Activated CD4-positive, alpha-beta memory T cell treated with anti-CD3 and anti-CD28 coated beads, Interleukin-2, amount 10 ng/mL, durations not matched to agents 7 days and 5 days (primary cell): Measurements from ENCODE around the gene OXTR. TPM values are rescaled to one million over a fixed set of nuclear protein-coding genes. Genes with fewer than 3 reads are reported as not detected.
A peak's percentile ranks its signal among the peaks of the same experiment; 100 is the strongest.

Experiments
- CTCF ChIA-PET: fragments of 350-600 bp; sonication (Branson Sonifier 250); formaldehyde crosslinking; loops from one replicate; lab custom pipeline; 2021; ENCODE audit warnings: antibody characterized with exemption, inconsistent platforms; lab: Charles Lee
- POLR2A ChIA-PET: fragments of 350-600 bp; sonication (Branson Sonifier 250); formaldehyde crosslinking; loops from one replicate; lab custom pipeline; 2021; ENCODE audit warnings: antibody characterized with exemption; lab: Charles Lee
- DNase-seq: peaks from one replicate; pipeline ENCODE4 v3.0.0-alpha.2; 2020
- H3K27ac Mint-ChIP-seq: one replicate; pipeline ENCODE4 v1.8.0; 2021; ENCODE audit warnings: mild to moderate bottlenecking, mixed read lengths
- H3K27me3 Mint-ChIP-seq: one replicate; pipeline ENCODE4 v1.8.0; 2021; ENCODE audit warnings: mixed read lengths
- H3K36me3 Mint-ChIP-seq: one replicate; pipeline ENCODE4 v1.8.0; 2021; ENCODE audit warnings: low read depth, mixed read lengths
- H3K4me1 Mint-ChIP-seq: one replicate; pipeline ENCODE4 v1.8.0; 2021; ENCODE audit warnings: mixed read lengths
- H3K4me3 Mint-ChIP-seq: one replicate; pipeline ENCODE4 v1.8.0; 2021; ENCODE audit warnings: mild to moderate bottlenecking, mixed read lengths
- H3K9me3 Mint-ChIP-seq: one replicate; pipeline ENCODE4 v1.8.0; 2021; ENCODE audit warnings: mixed read lengths
- total RNA-seq, 2 experiments: library from RNA; stranded (reverse); gene quantifications; one replicate each; pipeline ENCODE4 v1.2.3, GENCODE V29; 2021

Gene OXTR
- under 1 TPM; 0.35 to 0.73 TPM for total RNA-seq

- POLR2A ChIA-PET = no interaction called here
- peak within 1 kb of the TSS; percentile 39 for H3K4me3 Mint-ChIP-seq
Observed at GRCh38 chr3:8769088-8769822, at the start of gene OXTR. TSS of gene OXTR (minus strand) at chr3:8769613. CDS start at chr3:8768187, 1,426 bp downstream.

GRCh38 chr3:8817486-8817885, 48.1 kb upstream of the OXTR start:
- H3K36me3 Mint-ChIP-seq = no peaks in the 10 kb centered on the region
- ChIA-PET CTCF (no interaction called here), POLR2A (no interaction called here)
- no peaks in the 10 kb centered on the region for H3K27me3 Mint-ChIP-seq
- no peaks in the 10 kb centered on the region for H3K4me1 Mint-ChIP-seq
- DNase-seq = no peak
- H3K4me3 Mint-ChIP-seq = no peak overlapping the region
- peaks cover 18% of the 10 kb centered on the region for H3K9me3 Mint-ChIP-seq
- no peak overlapping the region for H3K27ac Mint-ChIP-seq

More at GRCh38 chr3:8769088-8769822, at the start of gene OXTR:
- no peaks in the 10 kb centered on the region for H3K9me3 Mint-ChIP-seq
- CTCF ChIA-PET = interaction anchor here (0.5 to 2.8 kb wide), 23 partner anchors 8 to 533 kb away, joined by 3 to 15 read pairs (median 4); no protein-coding TSS in a partner anchor
- no peaks in the 10 kb centered on the region for H3K36me3 Mint-ChIP-seq
- peak; percentile 60 for DNase-seq
- H3K4me1 Mint-ChIP-seq = peaks cover 16% of the 10 kb centered on the region
- peaks cover 53% of the 10 kb centered on the region for H3K27me3 Mint-ChIP-seq
- no peak within 1 kb of the TSS for H3K27ac Mint-ChIP-seq

- Mint-ChIP-seq H3K9me3 (peaks cover 12% of the 10 kb centered on the region), H3K27me3 (no peaks in the 10 kb centered on the region), H3K4me1 (no peaks in the 10 kb centered on the region), H3K27ac (no peak overlapping the region), H3K36me3 (no peaks in the 10 kb centered on the region), H3K4me3 (no peak overlapping the region)
- CTCF ChIA-PET = no interaction called here
- POLR2A ChIA-PET = no interaction called here
- no peak for DNase-seq
Observed at GRCh38 chr3:8816106-8816505, 46.7 kb upstream of the OXTR start.

- no peak for DNase-seq
- H3K4me3 Mint-ChIP-seq = no peak overlapping the region
- H3K4me1 Mint-ChIP-seq = no peaks in the 10 kb centered on the region
- POLR2A ChIA-PET = no interaction called here
- peaks cover 5% of the 10 kb centered on the region for H3K9me3 Mint-ChIP-seq
- CTCF ChIA-PET = no interaction called here
- H3K36me3 Mint-ChIP-seq = no peaks in the 10 kb centered on the region
- no peak overlapping the region for H3K27ac Mint-ChIP-seq
- H3K27me3 Mint-ChIP-seq = no peaks in the 10 kb centered on the region
Observed at GRCh38 chr3:8813411-8813810, 44.0 kb upstream of the OXTR start.

GRCh38 chr3:8810561-8810960, 41.1 kb upstream of the OXTR start:
- ChIA-PET CTCF (no interaction called here), POLR2A (no interaction called here)
- H3K27me3 Mint-ChIP-seq = no peaks in the 10 kb centered on the region
- no peak overlapping the region for H3K4me3 Mint-ChIP-seq
- DNase-seq = no peak
- H3K36me3 Mint-ChIP-seq = no peaks in the 10 kb centered on the region
- no peaks in the 10 kb centered on the region for H3K4me1 Mint-ChIP-seq
- H3K9me3 Mint-ChIP-seq = no peaks in the 10 kb centered on the region
- no peak overlapping the region for H3K27ac Mint-ChIP-seq

GRCh38 chr3:8805774-8806173, 36.4 kb upstream of the OXTR start:
- ChIA-PET POLR2A (no interaction called here), CTCF (no interaction called here)
- no peaks in the 10 kb centered on the region for H3K4me1 Mint-ChIP-seq
- H3K9me3 Mint-ChIP-seq = no peaks in the 10 kb centered on the region
- H3K27me3 Mint-ChIP-seq = no peaks in the 10 kb centered on the region
- H3K4me3 Mint-ChIP-seq = no peak overlapping the region
- no peak for DNase-seq
- no peak overlapping the region for H3K27ac Mint-ChIP-seq
- H3K36me3 Mint-ChIP-seq = no peaks in the 10 kb centered on the region

GRCh38 chr3:8802256-8802655, 32.8 kb upstream of the OXTR start:
- Mint-ChIP-seq H3K4me3 (no peak overlapping the region), H3K9me3 (no peaks in the 10 kb centered on the region), H3K36me3 (no peaks in the 10 kb centered on the region), H3K4me1 (no peaks in the 10 kb centered on the region), H3K27me3 (no peaks in the 10 kb centered on the region), H3K27ac (no peak overlapping the region)
- ChIA-PET POLR2A (no interaction called here), CTCF (interaction anchor here (1.0 kb wide), 1 partner anchor 33 kb away, joined by 3 read pairs; the partner anchor contains the start of gene OXTR)
- DNase-seq = no peak

- DNase-seq = no peak
- H3K36me3 Mint-ChIP-seq = no peaks in the 10 kb centered on the region
- H3K9me3 Mint-ChIP-seq = no peaks in the 10 kb centered on the region
- no peak overlapping the region for H3K27ac Mint-ChIP-seq
- POLR2A ChIA-PET = no interaction called here
- H3K4me1 Mint-ChIP-seq = no peaks in the 10 kb centered on the region
- H3K27me3 Mint-ChIP-seq = no peaks in the 10 kb centered on the region
- CTCF ChIA-PET = interaction anchor here (3.5 kb wide), 1 partner anchor 30 kb away, joined by 7 read pairs; the partner anchor contains the start of gene OXTR
- no peak overlapping the region for H3K4me3 Mint-ChIP-seq
Observed at GRCh38 chr3:8800016-8800415, 30.6 kb upstream of the OXTR start.

GRCh38 chr3:8794247-8794646, 24.8 kb upstream of the OXTR start:
- H3K4me1 Mint-ChIP-seq = no peaks in the 10 kb centered on the region
- no peak for DNase-seq
- ChIA-PET POLR2A (no interaction called here), CTCF (no interaction called here)
- no peaks in the 10 kb centered on the region for H3K36me3 Mint-ChIP-seq
- no peaks in the 10 kb centered on the region for H3K27me3 Mint-ChIP-seq
- peaks cover 1% of the 10 kb centered on the region for H3K9me3 Mint-ChIP-seq
- no peak overlapping the region for H3K4me3 Mint-ChIP-seq
- H3K27ac Mint-ChIP-seq = no peak overlapping the region

- no peaks in the 10 kb centered on the region for H3K36me3 Mint-ChIP-seq
- H3K9me3 Mint-ChIP-seq = peaks cover 1% of the 10 kb centered on the region
- POLR2A ChIA-PET = no interaction called here
- H3K27ac Mint-ChIP-seq = no peak overlapping the region
- CTCF ChIA-PET = no interaction called here
- no peaks in the 10 kb centered on the region for H3K4me1 Mint-ChIP-seq
- no peaks in the 10 kb centered on the region for H3K27me3 Mint-ChIP-seq
- no peak for DNase-seq
- no peak overlapping the region for H3K4me3 Mint-ChIP-seq
Observed at GRCh38 chr3:8793242-8793641, 23.8 kb upstream of the OXTR start.

GRCh38 chr3:8790529-8790928, 21.1 kb upstream of the OXTR start:
- Mint-ChIP-seq H3K36me3 (no peaks in the 10 kb centered on the region), H3K27ac (no peak overlapping the region), H3K27me3 (peaks cover 3% of the 10 kb centered on the region), H3K9me3 (peaks cover 1% of the 10 kb centered on the region), H3K4me1 (no peaks in the 10 kb centered on the region), H3K4me3 (no peak overlapping the region)
- POLR2A ChIA-PET = no interaction called here
- CTCF ChIA-PET = no interaction called here
- no peak for DNase-seq

- no peak overlapping the region for H3K27ac Mint-ChIP-seq
- ChIA-PET POLR2A (no interaction called here), CTCF (no interaction called here)
- H3K9me3 Mint-ChIP-seq = peaks cover 1% of the 10 kb centered on the region
- peaks cover 3% of the 10 kb centered on the region for H3K27me3 Mint-ChIP-seq
- no peak overlapping the region for H3K4me3 Mint-ChIP-seq
- H3K36me3 Mint-ChIP-seq = no peaks in the 10 kb centered on the region
- DNase-seq = no peak
- H3K4me1 Mint-ChIP-seq = no peaks in the 10 kb centered on the region
Observed at GRCh38 chr3:8784676-8785435, 15.4 kb upstream of the OXTR start.

- H3K27me3 Mint-ChIP-seq = no peaks in the 10 kb centered on the region
- H3K4me1 Mint-ChIP-seq = no peaks in the 10 kb centered on the region
- H3K36me3 Mint-ChIP-seq = no peaks in the 10 kb centered on the region
- H3K9me3 Mint-ChIP-seq = no peaks in the 10 kb centered on the region
- H3K27ac Mint-ChIP-seq = no peak overlapping the region
- POLR2A ChIA-PET = no interaction called here
- no peak for DNase-seq
- CTCF ChIA-PET = interaction anchor here (3.4 kb wide), 1 partner anchor 11 kb away, joined by 15 read pairs; the partner anchor contains the start of gene OXTR
- no peak overlapping the region for H3K4me3 Mint-ChIP-seq
Observed at GRCh38 chr3:8780279-8780678, 10.9 kb upstream of the OXTR start.
